Measurements from ENCODE around the gene SSC5D. TPM values are rescaled to one million over a fixed set of nuclear protein-coding genes. Genes with fewer than 3 reads are reported as not detected.
A peak's percentile ranks its signal among the peaks of the same experiment; 100 is the strongest.
"Not testable (repeated sequence)": the region's sequence is repeated elsewhere in the genome, so short reads cannot be mapped to it uniquely, and the experiment has no call there.

Gene SSC5D
- total RNA-seq, 6 experiments from 2014 or later, result 47.7 to 59.9 (median 51.9) TPM

DNA sequence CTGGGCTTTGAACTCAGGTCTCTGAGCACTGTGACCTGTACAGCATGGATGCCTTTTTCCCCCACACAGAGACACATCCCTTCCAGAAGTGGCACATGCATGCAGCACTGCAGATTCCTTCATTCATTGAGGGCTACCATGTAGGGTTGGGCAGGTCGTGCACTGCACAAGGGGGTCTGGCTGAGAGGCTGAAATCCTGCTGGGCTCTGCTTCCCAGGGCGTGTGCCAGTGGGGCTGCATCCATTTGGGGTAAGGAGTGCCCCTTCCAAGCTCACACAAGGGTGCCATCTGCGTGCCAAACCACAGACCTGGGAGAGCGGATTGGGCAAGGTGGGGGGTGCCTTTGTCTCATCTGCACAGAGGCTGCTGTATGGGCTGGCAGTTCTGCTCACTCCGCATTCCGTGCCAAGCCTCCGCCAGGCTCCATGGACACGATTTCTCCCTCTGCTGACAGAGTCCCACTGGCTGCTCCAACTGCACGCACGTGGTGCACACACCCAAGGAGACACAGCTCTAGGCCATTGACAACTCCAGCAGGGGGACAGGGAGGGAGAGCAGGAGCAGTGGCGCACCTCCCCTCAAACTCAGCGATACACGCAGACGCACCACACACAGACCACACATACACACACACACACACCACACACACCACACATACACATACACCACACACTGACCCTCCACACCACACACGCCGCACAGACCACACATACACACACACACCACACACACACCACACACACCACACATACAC is 40.6 kb upstream of the SSC5D start:
- peak; percentile 57 for DNase-seq
- no peak overlapping the region for H3K27ac Mint-ChIP-seq
- TF ChIP-seq, protein P1, sequence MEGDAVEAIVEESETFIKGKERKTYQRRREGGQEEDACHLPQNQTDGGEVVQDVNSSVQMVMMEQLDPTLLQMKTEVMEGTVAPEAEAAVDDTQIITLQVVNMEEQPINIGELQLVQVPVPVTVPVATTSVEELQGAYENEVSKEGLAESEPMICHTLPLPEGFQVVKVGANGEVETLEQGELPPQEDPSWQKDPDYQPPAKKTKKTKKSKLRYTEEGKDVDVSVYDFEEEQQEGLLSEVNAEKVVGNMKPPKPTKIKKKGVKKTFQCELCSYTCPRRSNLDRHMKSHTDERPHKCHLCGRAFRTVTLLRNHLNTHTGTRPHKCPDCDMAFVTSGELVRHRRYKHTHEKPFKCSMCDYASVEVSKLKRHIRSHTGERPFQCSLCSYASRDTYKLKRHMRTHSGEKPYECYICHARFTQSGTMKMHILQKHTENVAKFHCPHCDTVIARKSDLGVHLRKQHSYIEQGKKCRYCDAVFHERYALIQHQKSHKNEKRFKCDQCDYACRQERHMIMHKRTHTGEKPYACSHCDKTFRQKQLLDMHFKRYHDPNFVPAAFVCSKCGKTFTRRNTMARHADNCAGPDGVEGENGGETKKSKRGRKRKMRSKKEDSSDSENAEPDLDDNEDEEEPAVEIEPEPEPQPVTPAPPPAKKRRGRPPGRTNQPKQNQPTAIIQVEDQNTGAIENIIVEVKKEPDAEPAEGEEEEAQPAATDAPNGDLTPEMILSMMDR (IDR thresholded peaks at IDR 0.05), result no peak
- peaks cover 42% of the 10 kb centered on the region for H3K27me3 Mint-ChIP-seq (ENCODE audit: insufficient read depth)
- no peaks in the 10 kb centered on the region for H3K36me3 Mint-ChIP-seq (ENCODE audit: low read depth)
- no peaks in the 10 kb centered on the region for H3K4me1 Mint-ChIP-seq (ENCODE audit: low read depth)
- H3K9me3 Mint-ChIP-seq, result no peaks in the 10 kb centered on the region
- H3K4me3 Mint-ChIP-seq, result no peak overlapping the region

DNA sequence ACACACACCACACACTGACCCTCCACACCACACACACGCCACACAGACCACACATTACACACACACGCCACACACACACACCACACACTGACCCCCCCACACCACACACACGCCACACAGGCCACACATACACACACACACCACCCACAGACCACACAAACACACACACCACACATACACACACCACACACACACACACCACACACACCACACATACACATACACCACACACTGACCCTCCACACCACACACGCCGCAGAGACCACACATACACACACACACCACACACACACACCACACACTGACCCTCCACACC is 40.1 kb upstream of the SSC5D start:
- H3K4me1 Mint-ChIP-seq (ENCODE audit: low read depth); H3K4me3 Mint-ChIP-seq; H3K27ac Mint-ChIP-seq; H3K36me3 Mint-ChIP-seq (ENCODE audit: low read depth); DNase-seq; H3K9me3 Mint-ChIP-seq: not testable (repeated sequence)
- H3K27me3 Mint-ChIP-seq (ENCODE audit: insufficient read depth), result peaks cover 40% of the 10 kb centered on the region

DNA sequence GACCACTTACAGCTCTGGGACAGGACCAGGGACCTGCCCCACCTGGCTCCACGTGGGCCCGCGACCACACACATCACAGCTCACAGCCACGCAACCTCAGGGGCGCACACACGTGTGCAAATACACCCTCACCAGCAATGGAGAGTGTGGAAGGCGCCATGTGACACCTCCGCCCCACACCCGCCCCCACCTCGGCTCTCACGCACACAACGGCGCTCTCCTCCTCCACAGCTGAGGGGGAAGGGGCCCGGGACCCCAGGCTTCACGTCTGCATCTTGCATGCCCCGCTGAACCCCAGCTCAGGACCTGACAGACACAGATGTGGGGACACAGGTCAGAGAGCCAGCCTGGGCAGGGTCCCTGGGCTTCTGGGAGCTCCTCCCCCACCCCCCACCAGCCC is 38.8 kb upstream of the SSC5D start:
- Mint-ChIP-seq H3K27ac (no peak overlapping the region), H3K4me3 (no peak overlapping the region), H3K27me3 (ENCODE audit: insufficient read depth) (peaks cover 29% of the 10 kb centered on the region), H3K9me3 (no peaks in the 10 kb centered on the region), H3K36me3 (ENCODE audit: low read depth) (peaks cover 6% of the 10 kb centered on the region), H3K4me1 (ENCODE audit: low read depth) (no peaks in the 10 kb centered on the region)
- DNase-seq, result no peak
- TF ChIP-seq, protein P1 (IDR thresholded peaks at IDR 0.05), result no peak

DNA sequence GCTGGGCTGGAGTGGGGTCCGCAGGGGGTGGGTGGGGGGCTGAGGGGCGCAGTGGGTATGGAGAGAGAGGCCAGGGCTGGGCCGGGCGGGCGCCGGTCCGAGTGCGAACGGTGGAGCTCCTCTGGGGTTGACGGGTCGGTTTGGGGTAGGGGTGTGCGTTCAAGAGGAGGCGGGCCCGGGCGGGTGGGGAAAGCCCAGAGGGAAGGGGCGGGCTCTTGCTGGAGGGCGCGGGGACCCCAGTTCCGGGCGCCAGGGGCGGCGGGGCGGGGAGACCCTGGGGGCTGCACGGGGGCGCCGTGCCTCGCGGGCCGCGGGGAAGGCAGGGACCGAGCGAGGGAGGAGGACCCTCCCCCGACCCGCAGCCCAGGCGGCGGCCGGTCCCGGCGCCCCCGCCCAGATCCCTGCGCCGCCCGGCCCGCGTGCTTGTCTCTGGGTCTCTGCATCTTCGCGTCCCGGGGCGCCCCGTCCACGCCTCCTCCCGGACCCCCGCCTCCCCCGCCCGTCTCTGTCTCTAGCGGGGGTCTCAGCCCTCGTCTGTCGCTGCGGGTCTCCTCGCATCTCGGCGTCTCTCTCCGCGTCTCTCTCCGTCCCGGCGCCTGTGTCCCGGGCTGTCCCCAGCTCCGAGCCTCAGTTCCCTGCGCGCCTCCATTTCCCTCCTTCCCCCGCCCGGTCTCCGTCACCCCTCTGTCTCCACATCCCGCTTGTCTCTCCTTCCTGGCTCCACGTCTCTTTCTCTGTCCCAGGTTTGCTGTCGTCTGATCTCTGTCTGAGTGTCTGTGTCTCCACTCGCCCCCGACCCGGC is 36.9 kb upstream of the SSC5D start:
- no peaks in the 10 kb centered on the region for H3K4me1 Mint-ChIP-seq (ENCODE audit: low read depth)
- TF ChIP-seq, protein P1 (IDR thresholded peaks at IDR 0.05), result no peak
- peaks cover 17% of the 10 kb centered on the region for H3K27me3 Mint-ChIP-seq (ENCODE audit: insufficient read depth)
- no peak overlapping the region; the same call in 1 of the 2 replicates for H3K4me3 Mint-ChIP-seq
- no peaks in the 10 kb centered on the region for H3K9me3 Mint-ChIP-seq
- no peak for DNase-seq
- H3K27ac Mint-ChIP-seq, result no peak overlapping the region
- peaks cover 6% of the 10 kb centered on the region for H3K36me3 Mint-ChIP-seq (ENCODE audit: low read depth)

DNA sequence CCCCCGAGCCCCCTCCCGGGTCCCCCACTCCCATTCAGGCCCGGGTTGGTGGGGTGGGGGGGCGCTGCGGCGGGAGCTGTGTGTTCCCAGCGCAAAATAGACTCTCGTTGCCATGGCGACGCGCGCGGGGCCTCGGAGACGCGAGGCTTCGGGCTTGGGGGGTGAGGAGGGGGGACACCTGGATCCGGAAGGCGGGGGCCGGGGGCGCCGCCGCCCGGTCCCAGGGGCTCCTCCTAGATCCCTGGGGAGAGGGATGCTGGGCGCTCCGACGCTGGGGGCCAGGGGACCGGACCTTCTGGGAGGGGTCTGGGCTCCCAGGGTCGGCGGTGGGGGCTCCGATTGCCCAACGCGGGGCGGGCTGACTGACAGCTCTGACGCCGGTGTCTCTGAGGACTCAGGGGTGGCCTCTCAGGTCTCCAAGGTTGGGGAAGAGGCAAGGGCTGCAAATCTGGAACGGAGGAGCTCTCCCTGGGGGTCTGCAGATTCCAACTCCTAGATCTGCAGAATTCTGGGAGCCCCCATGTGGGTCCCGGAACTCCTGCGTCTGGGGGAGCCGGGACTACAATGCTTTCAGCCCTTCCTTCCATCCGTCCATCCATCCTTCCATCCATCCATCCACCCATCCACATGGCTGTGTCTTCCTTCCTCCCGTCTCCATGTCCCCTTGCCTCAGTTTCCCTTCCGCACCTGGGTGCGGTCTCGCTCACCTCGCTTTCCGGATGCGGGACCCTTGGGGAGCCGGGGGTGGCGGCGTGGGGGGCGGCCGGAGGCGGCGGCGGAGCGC is 36.1 kb upstream of the SSC5D start:
- peaks cover 6% of the 10 kb centered on the region for H3K36me3 Mint-ChIP-seq (ENCODE audit: low read depth)
- no peak overlapping the region for H3K27ac Mint-ChIP-seq
- TF ChIP-seq, protein P1 (IDR thresholded peaks at IDR 0.05), result no peak
- DNase-seq, result no peak
- no peaks in the 10 kb centered on the region for H3K9me3 Mint-ChIP-seq
- H3K27me3 Mint-ChIP-seq (ENCODE audit: insufficient read depth), result peaks cover 16% of the 10 kb centered on the region
- H3K4me1 Mint-ChIP-seq (ENCODE audit: low read depth), result no peaks in the 10 kb centered on the region
- no peak overlapping the region for H3K4me3 Mint-ChIP-seq

Measured in HFFc6 (cell line).